Measurements from ENCODE around the gene ZC3H12C.

ZC3H12C gene

GRCh38 chr11:110219006-110219785 is 126.0 kb downstream of the ZC3H12C start:
- no peak for DNase-seq (ENCODE audit: low read depth in 2 of 2)
